GM10266 (cell line): Measurements from ENCODE around the gene KRT86.

ENCODE experiments used
- DNase-seq: peaks from one replicate; pipeline ENCODE4 v3.0.0; 2012; ENCODE audit errors: extremely low spot score
- CTCF ChIP-seq: IDR thresholded peaks from 2 replicates; pipeline ENCODE4 v1.5.1; 2012; ENCODE audit warnings: mild to moderate bottlenecking, low read depth; ENCODE audit not compliant: control insufficient read depth, insufficient read depth; ENCODE audit errors: missing control alignments

KRT86 gene

DNA sequence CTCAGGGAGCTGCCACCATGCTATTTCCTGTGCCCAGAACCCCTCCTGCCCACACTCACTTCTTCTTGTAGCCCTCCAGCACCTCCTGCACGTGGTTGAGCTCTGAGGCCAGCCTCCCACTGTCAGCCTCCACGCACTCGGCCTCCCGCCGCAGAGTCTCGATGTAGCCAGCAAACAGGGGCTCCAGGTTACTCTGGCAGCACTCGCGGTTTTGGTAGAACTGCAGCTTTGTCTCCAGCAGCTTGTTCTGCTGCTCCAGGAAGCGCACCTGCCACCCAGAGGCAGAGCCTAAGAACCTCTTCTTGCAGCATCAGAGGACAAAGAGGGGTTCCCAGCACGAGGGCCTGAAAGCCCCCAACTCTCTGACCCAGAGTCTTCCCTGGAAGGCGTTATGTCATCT is 44.7 kb downstream of the KRT86 start:
- TF ChIP-seq CTCF, result no peak
- DNase-seq, result no peak

DNA sequence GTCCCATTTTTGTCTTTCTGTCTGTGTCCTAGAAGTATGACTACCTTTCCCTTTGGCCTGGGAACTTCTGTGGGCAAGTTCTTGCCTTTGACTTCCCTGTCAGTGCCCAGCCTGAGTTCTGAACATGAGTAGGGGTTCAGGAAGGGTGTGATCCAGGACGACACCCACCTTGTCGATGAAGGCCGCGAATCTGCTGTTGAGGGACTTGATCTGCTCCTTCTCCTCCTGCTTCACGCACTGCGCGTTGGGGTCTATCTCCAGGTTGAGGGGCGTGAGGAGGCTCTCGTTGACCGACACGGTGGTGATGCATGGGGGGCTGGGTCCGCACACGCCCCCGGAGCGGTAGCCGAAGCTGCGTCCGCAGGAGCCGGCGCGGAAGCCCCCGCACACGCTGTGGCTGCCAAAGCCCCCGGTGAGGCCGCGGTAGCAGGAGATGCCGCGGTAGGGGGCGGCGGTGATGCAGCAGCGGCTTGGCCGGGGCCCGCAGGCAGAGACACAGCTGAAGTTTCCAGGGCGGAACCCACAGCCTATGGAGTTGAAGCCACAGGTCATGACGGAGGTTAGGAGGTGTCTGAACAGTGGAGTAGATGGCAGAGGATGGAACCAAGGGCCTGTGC is 46.4 kb downstream of the KRT86 start, which contains the start of gene KRT83:
TSS of gene KRT83 (minus strand) at position 615 of the 617 bp plus-strand sequence. CDS start at position 552, 63 bp downstream.
- no peak for TF ChIP-seq CTCF
- DNase-seq, result no peak

DNA sequence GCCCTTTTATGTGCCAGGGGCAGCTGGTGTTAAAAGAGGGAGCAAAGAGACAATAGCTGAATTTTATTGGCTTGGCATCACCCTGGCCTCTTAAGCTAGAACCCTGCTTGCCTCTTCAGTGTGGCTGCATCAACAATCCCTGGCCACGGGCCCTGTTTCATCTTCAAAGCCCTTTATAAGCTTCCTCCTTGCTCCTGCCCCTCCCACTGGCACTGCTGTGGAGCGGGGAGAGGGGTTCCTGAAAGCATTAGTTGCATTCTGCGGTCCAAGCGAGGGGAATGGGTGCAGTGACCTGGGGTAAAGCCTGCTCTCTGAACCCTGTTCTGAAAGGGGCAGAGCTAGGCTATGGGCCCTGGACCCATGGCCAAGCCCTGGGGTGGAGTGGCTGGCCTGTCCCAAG is 47.0 kb downstream of the KRT86 start:
- DNase-seq, result no peak
- TF ChIP-seq CTCF, result no peak

DNA sequence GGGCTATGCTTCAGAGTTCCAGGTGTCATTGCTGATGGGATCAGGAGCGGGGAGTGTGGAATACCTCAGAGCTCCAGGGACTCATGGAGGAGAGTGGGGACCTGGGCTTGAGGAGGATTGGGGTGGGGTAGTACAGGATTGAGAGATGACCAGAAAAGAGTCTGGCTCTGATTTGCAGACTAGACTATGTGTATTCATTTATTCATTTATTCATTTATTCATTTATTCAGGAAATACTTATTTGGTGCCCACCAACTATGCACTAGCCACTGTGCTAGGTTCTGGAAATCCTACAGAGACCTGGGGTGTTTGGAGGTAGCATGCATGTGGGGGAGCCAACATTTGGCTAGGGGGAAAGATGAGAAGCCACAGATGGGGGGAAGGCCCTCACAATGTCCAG is 47.6 kb downstream of the KRT86 start:
- no peak for DNase-seq
- TF ChIP-seq CTCF, result no peak

GRCh38 chr12:52323001-52323400 is 48.6 kb downstream of the KRT86 start:
- DNase-seq, result no peak
- no peak for TF ChIP-seq CTCF

- DNase-seq, result no peak
- TF ChIP-seq CTCF, result no peak
Measured at GRCh38 chr12:52323416-52324152, 49.1 kb downstream of the KRT86 start.

DNA sequence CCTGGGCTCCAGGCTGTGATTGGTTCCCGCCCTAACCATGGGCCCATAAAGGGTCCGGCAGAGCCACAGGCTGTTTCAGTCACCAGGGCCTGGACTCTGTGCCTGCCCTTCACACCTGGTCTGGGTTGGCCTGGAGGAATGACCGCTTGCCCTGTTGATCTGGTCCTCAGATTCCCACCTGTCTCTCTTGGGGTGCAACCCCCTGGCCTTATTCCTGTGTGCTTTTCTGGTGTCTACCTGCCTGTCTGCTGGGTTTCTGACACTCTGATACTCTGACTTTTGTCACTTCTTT is 49.7 kb downstream of the KRT86 start:
- DNase-seq, result no peak
- TF ChIP-seq CTCF, result no peak
